Stimulated activated CD4-positive, alpha-beta T cell treated with anti-CD3 and anti-CD28 coated beads, Interleukin-4, amount 100 ng/mL, for 48 hours (primary cell): Measurements from ENCODE around the gene HSD11B1.

Experiments
- DNase-seq, 2 donors: peaks; one replicate each; pipeline ENCODE4 v3.0.0-alpha.2; 2020; ENCODE audit warnings: low read depth in 2 of 2

HSD11B1 gene

GRCh38 chr1:209727286-209727685, 22.6 kb downstream of the HSD11B1 start:
- DNase-seq = no peak

GRCh38 chr1:209727785-209728184, 23.1 kb downstream of the HSD11B1 start:
- DNase-seq = no peak

GRCh38 chr1:209728466-209728865, 23.8 kb downstream of the HSD11B1 start:
- no peak for DNase-seq

- no peak for DNase-seq
Observed at GRCh38 chr1:209729436-209729835, 24.8 kb downstream of the HSD11B1 start.

- no peak for DNase-seq
Observed at GRCh38 chr1:209732725-209733124, 28.1 kb downstream of the HSD11B1 start.

GRCh38 chr1:209733409-209734192, 29.0 kb downstream of the HSD11B1 start:
- no peak for DNase-seq

GRCh38 chr1:209736490-209737117, 32.0 kb downstream of the HSD11B1 start:
- DNase-seq = no peak

- no peak for DNase-seq
Observed at GRCh38 chr1:209737118-209737505, 32.5 kb downstream of the HSD11B1 start.

- DNase-seq = no peak
Observed at GRCh38 chr1:209738270-209738669, 33.6 kb downstream of the HSD11B1 start.

GRCh38 chr1:209741193-209741592, 36.5 kb downstream of the HSD11B1 start:
- no peak for DNase-seq

- no peak for DNase-seq
Observed at GRCh38 chr1:209741889-209742288, 37.2 kb downstream of the HSD11B1 start.

GRCh38 chr1:209742409-209743144, 37.9 kb downstream of the HSD11B1 start:
- no peak for DNase-seq

GRCh38 chr1:209743145-209743482, 38.5 kb downstream of the HSD11B1 start:
- no peak for DNase-seq

- DNase-seq = no peak
Observed at GRCh38 chr1:209746451-209747165, 42.0 kb downstream of the HSD11B1 start.

GRCh38 chr1:209747580-209748262, 43.1 kb downstream of the HSD11B1 start:
- peak; percentile 87 to 89 for DNase-seq

GRCh38 chr1:209748620-209749019, 44.0 kb downstream of the HSD11B1 start:
- no peak for DNase-seq

GRCh38 chr1:209749205-209749604, 44.6 kb downstream of the HSD11B1 start:
- no peak for DNase-seq

- no peak for DNase-seq
Observed at GRCh38 chr1:209749670-209750323, 45.2 kb downstream of the HSD11B1 start.

GRCh38 chr1:209751627-209752231, 47.1 kb downstream of the HSD11B1 start:
- no peak for DNase-seq

- no peak for DNase-seq
Observed at GRCh38 chr1:209752890-209753289, 48.2 kb downstream of the HSD11B1 start.

GRCh38 chr1:209755256-209755655, 50.6 kb downstream of the HSD11B1 start:
- DNase-seq = no peak
